ENCODE measurements around the gene CENPV. TPM values are rescaled to one million over a fixed set of nuclear protein-coding genes. Genes with fewer than 3 reads are reported as not detected.
"Not testable (repeated sequence)": the region's sequence is repeated elsewhere in the genome, so short reads cannot be mapped to it uniquely, and the experiment has no call there.

Gene CENPV
- total RNA-seq: 55.3 and 88.4 TPM in 2 replicates
- 67.1 and 91.8 TPM in 2 replicates for polyA plus RNA-seq

GRCh38 chr17:16353317-16354174 is at the start of gene CENPV:
TSS of gene CENPV (minus strand) at chr17:16353469. CDS start at chr17:16353436, 33 bp downstream.
- Histone ChIP-seq H3K9me3 (ENCODE audit: low read depth) (no peaks in the 10 kb centered on the region), H3K36me3 (peaks cover 4% of the 10 kb centered on the region), H3K4me1 (ENCODE audit: low read depth) (peaks cover 3% of the 10 kb centered on the region), H3K4me3 (peak within 1 kb of the TSS; percentile 78), H3K27me3 (no peaks in the 10 kb centered on the region), H3K27ac (peak within 1 kb of the TSS; percentile 57)
- TF ChIP-seq CTCF (IDR thresholded peaks at IDR 0.05; ENCODE audit: low read depth, low read length): peak; percentile 1
- DNase-seq (ENCODE audit: low read depth in 1 of 2, low spot score in 1 of 2): peak; percentile 53 to 72

- DNase-seq (ENCODE audit: low read depth in 1 of 2, low spot score in 1 of 2): no peak
- Histone ChIP-seq H3K27ac (no peak overlapping the region), H3K9me3 (ENCODE audit: low read depth) (no peaks in the 10 kb centered on the region), H3K4me1 (ENCODE audit: low read depth) (peaks cover 7% of the 10 kb centered on the region), H3K4me3 (no peak overlapping the region), H3K36me3 (no peaks in the 10 kb centered on the region), H3K27me3 (no peaks in the 10 kb centered on the region)
- no peak for TF ChIP-seq CTCF (IDR thresholded peaks at IDR 0.05; ENCODE audit: low read depth, low read length)
Observed at GRCh38 chr17:16398270-16399267, 45.3 kb upstream of the CENPV start.

- peak overlapping the region; percentile 37 for H3K27ac ChIP-seq
- peak in 1 of 2 donors; percentile 51 for DNase-seq (ENCODE audit: low read depth in 1 of 2, low spot score in 1 of 2)
- H3K27me3 ChIP-seq; H3K9me3 ChIP-seq (ENCODE audit: low read depth); H3K4me1 ChIP-seq (ENCODE audit: low read depth); H3K36me3 ChIP-seq; H3K4me3 ChIP-seq: not testable (repeated sequence)
Observed at GRCh38 chr17:16396693-16397092, 43.4 kb upstream of the CENPV start.

- H3K27ac ChIP-seq: peak overlapping the region; percentile 37
- DNase-seq (ENCODE audit: low read depth in 1 of 2, low spot score in 1 of 2): peak in 1 of 2 donors; percentile 44
- not testable (repeated sequence) for H3K9me3 ChIP-seq (ENCODE audit: low read depth); H3K36me3 ChIP-seq; H3K4me3 ChIP-seq; H3K27me3 ChIP-seq; H3K4me1 ChIP-seq (ENCODE audit: low read depth)
Observed at GRCh38 chr17:16395887-16396286, 42.6 kb upstream of the CENPV start.

GRCh38 chr17:16392491-16392890 is 39.2 kb upstream of the CENPV start:
- H3K4me1 ChIP-seq (ENCODE audit: low read depth): not testable (repeated sequence)

GRCh38 chr17:16391451-16391850 is 38.2 kb upstream of the CENPV start:
- Histone ChIP-seq H3K9me3 (ENCODE audit: low read depth) (no peaks in the 10 kb centered on the region), H3K4me1 (ENCODE audit: low read depth) (peaks cover 4% of the 10 kb centered on the region), H3K27me3 (no peaks in the 10 kb centered on the region), H3K27ac (no peak overlapping the region), H3K36me3 (no peaks in the 10 kb centered on the region), H3K4me3 (no peak overlapping the region)
- DNase-seq (ENCODE audit: low read depth in 1 of 2, low spot score in 1 of 2): no peak
- TF ChIP-seq CTCF (IDR thresholded peaks at IDR 0.05; ENCODE audit: low read depth, low read length): no peak

More at GRCh38 chr17:16392491-16392890, 39.2 kb upstream of the CENPV start:
- not testable (repeated sequence) for DNase-seq (ENCODE audit: low read depth in 1 of 2, low spot score in 1 of 2); H3K27ac ChIP-seq; H3K9me3 ChIP-seq (ENCODE audit: low read depth); H3K4me3 ChIP-seq; H3K36me3 ChIP-seq; H3K27me3 ChIP-seq

GRCh38 chr17:16386126-16386507 is 32.8 kb upstream of the CENPV start:
- H3K27me3 ChIP-seq; H3K4me3 ChIP-seq; H3K27ac ChIP-seq; DNase-seq (ENCODE audit: low read depth in 1 of 2, low spot score in 1 of 2); H3K4me1 ChIP-seq (ENCODE audit: low read depth); H3K9me3 ChIP-seq (ENCODE audit: low read depth): not testable (repeated sequence)
- H3K36me3 ChIP-seq: peaks cover 12% of the 10 kb centered on the region
